ENCODE data around the gene COQ5. TPM values are rescaled to one million over a fixed set of nuclear protein-coding genes. Genes with fewer than 3 reads are reported as not detected.

Gene COQ5
- polyA plus RNA-seq, 1 donor from 2014 or later: 91.6 TPM

GRCh38 chr12:120573560-120573959, 44.6 kb upstream of the COQ5 start:
- H3K4me2 ChIP-seq (ENCODE audit: low read length): no peak overlapping the region
- H3K9me2 ChIP-seq (ENCODE audit: insufficient read depth, low read length): no peaks in the 10 kb centered on the region
- TF ChIP-seq MXI1 (conservative IDR thresholded peaks at IDR 0.05; ENCODE audit: poor library complexity, severe bottlenecking) (no peak), REST (IDR thresholded peaks at IDR 0.05; ENCODE audit: borderline replicate concordance) (no peak), EP300 (conservative IDR thresholded peaks at IDR 0.05; ENCODE audit: poor library complexity, severe bottlenecking) (no peak), SMC3 (conservative IDR thresholded peaks at IDR 0.05; ENCODE audit: poor library complexity) (no peak), POLR2AphosphoS5 (IDR thresholded peaks at IDR 0.05) (no peak), EZH2 (IDR thresholded peaks at IDR 0.05; ENCODE audit: borderline replicate concordance, insufficient read depth, low read length, poor library complexity, severe bottlenecking) (no peak), CTCF (IDR thresholded peaks at IDR 0.05; ENCODE audit: poor library complexity, severe bottlenecking) (no peak), TAF1 (IDR thresholded peaks at IDR 0.05; ENCODE audit: low read depth) (no peak), RAD21 (conservative IDR thresholded peaks at IDR 0.05) (no peak)
- no peak overlapping the region for H3K4me3 ChIP-seq (ENCODE audit: low read length)
- H3K79me2 ChIP-seq (replicated peaks; ENCODE audit: insufficient read depth, low read length): no peaks in the 10 kb centered on the region
- no peaks in the 10 kb centered on the region for H4K20me1 ChIP-seq (ENCODE audit: insufficient read depth)
- no peak overlapping the region for H3K9ac ChIP-seq (ENCODE audit: low read length)
- H3K9me3 ChIP-seq (ENCODE audit: low read length): no peaks in the 10 kb centered on the region
- H3K27me3 ChIP-seq (ENCODE audit: insufficient read depth, low read depth, low read length): no peaks in the 10 kb centered on the region
- no peak overlapping the region for H3K27ac ChIP-seq (ENCODE audit: low read length)
- H3F3A ChIP-seq (ENCODE audit: insufficient read depth, low read length, poor library complexity, severe bottlenecking): no peaks in the 10 kb centered on the region
- no peak overlapping the region for H2AFZ ChIP-seq (ENCODE audit: low read depth, low read length)
- peaks cover 16% of the 10 kb centered on the region for H3K36me3 ChIP-seq (ENCODE audit: insufficient read depth, low read length)

GRCh38 chr12:120571299-120571698, 42.3 kb upstream of the COQ5 start:
- TF ChIP-seq EZH2 (IDR thresholded peaks at IDR 0.05; ENCODE audit: borderline replicate concordance, insufficient read depth, low read length, poor library complexity, severe bottlenecking): no peak
- TF ChIP-seq RAD21 (conservative IDR thresholded peaks at IDR 0.05): no peak
- TF ChIP-seq REST (IDR thresholded peaks at IDR 0.05; ENCODE audit: borderline replicate concordance): no peak
- no peak for TF ChIP-seq POLR2AphosphoS5 (IDR thresholded peaks at IDR 0.05)
- TF ChIP-seq TAF1 (IDR thresholded peaks at IDR 0.05; ENCODE audit: low read depth): no peak
- no peak for TF ChIP-seq EP300 (conservative IDR thresholded peaks at IDR 0.05; ENCODE audit: poor library complexity, severe bottlenecking)
- no peak for TF ChIP-seq CTCF (IDR thresholded peaks at IDR 0.05; ENCODE audit: poor library complexity, severe bottlenecking)
- no peak for TF ChIP-seq MXI1 (conservative IDR thresholded peaks at IDR 0.05; ENCODE audit: poor library complexity, severe bottlenecking)
- no peak for TF ChIP-seq SMC3 (conservative IDR thresholded peaks at IDR 0.05; ENCODE audit: poor library complexity)
- no peak overlapping the region for H3K9ac ChIP-seq (ENCODE audit: low read length)

More at GRCh38 chr12:120571299-120571698, 42.3 kb upstream of the COQ5 start:
- Histone ChIP-seq H3F3A (ENCODE audit: insufficient read depth, low read length, poor library complexity, severe bottlenecking) (no peaks in the 10 kb centered on the region), H3K36me3 (ENCODE audit: insufficient read depth, low read length) (peaks cover 10% of the 10 kb centered on the region), H3K27ac (ENCODE audit: low read length) (no peak overlapping the region), H3K9me3 (ENCODE audit: low read length) (no peaks in the 10 kb centered on the region), H3K27me3 (ENCODE audit: insufficient read depth, low read depth, low read length) (no peaks in the 10 kb centered on the region), H3K79me2 (replicated peaks; ENCODE audit: insufficient read depth, low read length) (no peaks in the 10 kb centered on the region), H3K4me3 (ENCODE audit: low read length) (no peak overlapping the region), H3K4me2 (ENCODE audit: low read length) (no peak overlapping the region), H2AFZ (ENCODE audit: low read depth, low read length) (no peak overlapping the region), H3K9me2 (ENCODE audit: insufficient read depth, low read length) (no peaks in the 10 kb centered on the region), H4K20me1 (ENCODE audit: insufficient read depth) (no peaks in the 10 kb centered on the region)

Data from neural cell (in vitro differentiated cells).